Spleen (tissue), 7 donors: Measurements from ENCODE around the gene KLHL41.

ENCODE experiments used
- POLR2A ChIP-seq, 3 donors: fragments of 450-650 bp; IDR thresholded peaks; one replicate each; pipeline ENCODE4 v1.5.1; 2017; ENCODE audit warnings: antibody characterized with exemption in 3 of 3, mild to moderate bottlenecking in 1 of 3
- POLR2AphosphoS5 ChIP-seq, 3 donors: sonication (generic); formaldehyde crosslinking; IDR thresholded peaks; one replicate each; pipeline ENCODE4 v1.5.1; 2017; ENCODE audit warnings: antibody characterized with exemption in 3 of 3
- TF ChIP-seq, protein P1 (sequence below), 11 experiments: fragments of 200-600 bp in 7 of 11; fragments of 450-650 bp in 4 of 11; sonication (generic) in 4 of 11; IDR thresholded peaks in 8 of 11; conservative IDR thresholded peaks in 3 of 11; 1 replicate in 7 of 11; 2 replicates in 4 of 11; pipeline versions ENCODE4 v1.4.0 to v1.8.0; 2016 to 2021; ENCODE audit warnings: antibody characterized with exemption in 11 of 11, inconsistent platforms in 4 of 11, mild to moderate bottlenecking in 1 of 11
- donor health status: DM: no; HTN: no; CAD: no; lungs with moderate emphysema.
- donor health status: DM: no; HTN: no; CAD: no.
- donor health status: DM: no; HTN: no; CAD: no.

DNA sequence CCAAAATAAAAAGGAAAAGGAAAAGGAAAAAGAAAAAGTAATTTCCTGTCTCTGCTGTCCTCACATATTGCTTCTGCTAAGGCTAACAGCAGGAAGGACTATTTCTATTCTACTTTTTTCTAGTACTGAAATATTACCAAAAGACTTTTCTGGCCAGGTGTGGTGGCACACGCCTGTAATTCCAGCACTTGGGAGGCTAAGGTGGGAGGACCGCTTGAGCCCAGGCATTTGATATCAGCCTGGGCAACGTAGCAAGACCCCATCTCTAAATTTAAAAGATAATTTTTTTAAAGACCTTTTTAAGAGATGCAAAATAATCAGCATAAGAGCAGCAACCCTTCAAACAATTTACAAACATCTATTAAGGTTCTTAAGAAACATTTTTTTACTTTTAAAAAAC, 32.9 kb downstream of the KLHL41 start:
- TF ChIP-seq POLR2AphosphoS5 (IDR thresholded peaks at IDR 0.05) (no peak), POLR2A (IDR thresholded peaks at IDR 0.05) (no peak)
- TF ChIP-seq, protein P1, sequence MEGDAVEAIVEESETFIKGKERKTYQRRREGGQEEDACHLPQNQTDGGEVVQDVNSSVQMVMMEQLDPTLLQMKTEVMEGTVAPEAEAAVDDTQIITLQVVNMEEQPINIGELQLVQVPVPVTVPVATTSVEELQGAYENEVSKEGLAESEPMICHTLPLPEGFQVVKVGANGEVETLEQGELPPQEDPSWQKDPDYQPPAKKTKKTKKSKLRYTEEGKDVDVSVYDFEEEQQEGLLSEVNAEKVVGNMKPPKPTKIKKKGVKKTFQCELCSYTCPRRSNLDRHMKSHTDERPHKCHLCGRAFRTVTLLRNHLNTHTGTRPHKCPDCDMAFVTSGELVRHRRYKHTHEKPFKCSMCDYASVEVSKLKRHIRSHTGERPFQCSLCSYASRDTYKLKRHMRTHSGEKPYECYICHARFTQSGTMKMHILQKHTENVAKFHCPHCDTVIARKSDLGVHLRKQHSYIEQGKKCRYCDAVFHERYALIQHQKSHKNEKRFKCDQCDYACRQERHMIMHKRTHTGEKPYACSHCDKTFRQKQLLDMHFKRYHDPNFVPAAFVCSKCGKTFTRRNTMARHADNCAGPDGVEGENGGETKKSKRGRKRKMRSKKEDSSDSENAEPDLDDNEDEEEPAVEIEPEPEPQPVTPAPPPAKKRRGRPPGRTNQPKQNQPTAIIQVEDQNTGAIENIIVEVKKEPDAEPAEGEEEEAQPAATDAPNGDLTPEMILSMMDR (IDR thresholded peaks at IDR 0.05 in 8 of 11, conservative IDR thresholded peaks at IDR 0.05 in 3 of 11): no peak
